Activated T-helper 9 cell treated with anti-CD3 and anti-CD28 coated beads, Interleukin-2, amount 50 U/mL, for 16 hours (primary cell): ENCODE measurements around the gene ARF4.

Experiments used
- DNase-seq: peaks from one replicate; pipeline ENCODE4 v3.0.0-alpha.2; 2020; ENCODE audit warnings: low read depth

Gene ARF4

DNA sequence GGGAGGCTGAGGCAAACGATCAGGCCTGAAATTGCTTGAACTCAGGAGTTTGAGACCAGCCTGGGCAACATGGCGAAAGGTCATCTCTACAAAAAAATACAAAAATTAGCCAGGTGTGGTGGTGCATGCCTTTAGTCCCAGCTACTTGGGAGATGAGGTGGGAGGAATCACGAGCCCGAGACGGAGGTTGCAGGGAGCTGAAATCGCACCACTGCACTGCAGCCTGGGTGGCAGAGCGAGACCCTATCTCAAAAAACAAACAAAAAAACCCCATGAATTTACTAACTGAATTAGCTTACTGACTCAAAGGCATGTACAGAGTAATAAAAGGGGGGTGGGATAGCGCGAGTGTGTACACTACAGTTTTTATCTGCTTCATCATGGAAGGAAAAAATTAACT is 19.3 kb downstream of the ARF4 start:
- DNase-seq: no peak

DNA sequence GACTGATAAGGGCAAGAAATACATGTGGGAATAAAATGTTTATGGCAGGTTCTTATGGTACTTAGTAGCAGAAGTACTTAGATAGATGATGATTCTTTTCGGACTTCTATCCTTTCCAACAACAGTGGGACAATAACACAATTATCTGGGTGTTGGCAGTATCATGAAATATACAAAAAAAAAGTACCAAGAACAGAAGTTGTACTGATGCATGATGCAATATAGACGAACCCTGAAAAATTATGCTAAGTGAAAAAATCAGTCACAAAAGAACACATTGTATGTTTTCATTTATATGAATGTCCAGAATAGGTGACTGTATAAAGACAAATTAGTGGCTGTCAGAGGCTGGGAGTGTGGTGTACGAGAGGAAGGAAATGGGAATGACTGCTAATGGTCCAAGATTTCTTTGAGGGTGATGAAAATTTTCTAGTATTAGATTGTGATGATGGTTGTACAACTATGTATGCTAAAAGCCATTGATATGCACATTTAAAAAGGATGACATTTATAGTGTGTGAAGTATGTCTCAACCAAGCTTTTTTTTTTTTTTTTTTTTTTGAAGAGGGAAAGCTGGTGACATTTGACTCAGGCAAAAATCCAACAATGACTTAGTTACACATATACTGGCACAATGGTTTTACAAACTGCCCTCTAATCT is 21.0 kb downstream of the ARF4 start:
- DNase-seq: no peak

- no peak for DNase-seq
Observed at GRCh38 chr3:57572096-57572495, 25.0 kb downstream of the ARF4 start.

DNA sequence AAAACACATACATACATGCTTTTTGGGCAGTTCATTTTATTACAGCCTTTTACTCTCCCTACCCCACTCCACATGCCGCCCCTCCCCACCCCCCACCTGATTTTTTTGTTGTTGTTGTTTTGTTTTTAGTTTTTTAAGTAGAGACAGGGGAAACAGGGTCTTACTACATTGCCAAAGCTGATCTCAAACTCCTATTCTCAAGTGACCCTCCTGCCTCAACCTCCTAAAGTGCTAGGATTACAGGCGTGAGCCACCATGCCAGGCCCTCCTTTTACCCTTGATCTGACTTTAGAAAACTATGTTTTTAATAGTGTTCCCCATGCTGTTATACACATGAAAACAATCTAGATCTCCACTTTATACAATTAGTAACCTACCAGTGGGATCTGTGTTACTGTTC is 26.3 kb downstream of the ARF4 start:
- DNase-seq: no peak

DNA sequence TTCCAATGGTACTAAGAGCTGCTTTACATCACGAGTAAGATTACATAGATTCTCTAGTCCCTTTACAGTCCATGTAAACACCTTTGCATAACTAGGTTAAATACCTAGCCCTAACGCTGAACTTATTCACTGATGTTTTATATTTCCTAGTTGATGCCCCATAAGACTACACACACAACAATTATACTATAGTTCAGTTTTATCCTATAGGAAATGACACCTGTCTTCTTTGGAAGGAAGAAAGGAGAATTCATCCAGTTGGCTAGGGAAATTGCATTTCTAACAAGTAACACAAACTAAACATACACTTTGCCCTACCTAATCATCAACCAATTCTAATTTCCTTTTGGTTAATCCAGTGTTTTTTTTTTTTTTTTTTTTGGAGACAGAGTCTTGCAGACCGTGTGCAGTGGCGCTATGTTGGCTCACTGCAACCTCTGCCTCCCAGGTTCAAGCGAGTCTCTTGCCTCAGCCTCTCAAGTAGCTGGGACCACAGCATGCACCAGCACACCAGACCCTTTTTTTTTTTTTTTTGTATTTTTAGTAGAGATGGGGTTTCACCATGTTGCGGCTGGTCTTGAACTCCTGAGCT is 27.2 kb downstream of the ARF4 start:
- DNase-seq: no peak

- DNase-seq: no peak
Observed at GRCh38 chr3:57559526-57559925, 37.6 kb downstream of the ARF4 start.

GRCh38 chr3:57557085-57557537 is 40.0 kb downstream of the ARF4 start:
- peak; percentile 2 for DNase-seq

GRCh38 chr3:57556459-57557084 is 40.6 kb downstream of the ARF4 start:
- DNase-seq: peak; percentile 13

- peak; percentile 76 for DNase-seq
Observed at GRCh38 chr3:57555738-57556458, 41.2 kb downstream of the ARF4 start, which contains the start of gene PDE12. PDE12 (plus strand) TSS chr3:57556274; CDS start chr3:57556380, 106 bp downstream.

DNA sequence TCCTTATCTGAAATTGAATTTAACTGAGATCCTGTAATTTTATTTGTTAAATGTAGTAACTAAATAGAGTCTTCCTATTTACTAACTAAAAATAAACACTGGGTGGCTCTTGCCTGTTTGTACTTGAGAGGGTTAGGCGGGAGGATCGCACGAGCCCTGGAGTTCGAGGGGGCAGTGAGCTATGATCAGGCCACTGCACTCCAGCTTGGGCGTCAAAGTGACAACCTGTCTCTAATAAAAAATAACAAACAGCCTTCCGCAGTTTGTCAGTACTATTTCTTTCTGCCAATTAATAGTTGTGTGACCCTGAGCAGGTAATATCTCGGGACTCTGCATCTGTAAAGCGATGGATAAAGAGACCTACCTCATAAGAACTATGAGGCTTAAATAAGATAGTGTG is 41.8 kb downstream of the ARF4 start:
- DNase-seq: no peak

DNA sequence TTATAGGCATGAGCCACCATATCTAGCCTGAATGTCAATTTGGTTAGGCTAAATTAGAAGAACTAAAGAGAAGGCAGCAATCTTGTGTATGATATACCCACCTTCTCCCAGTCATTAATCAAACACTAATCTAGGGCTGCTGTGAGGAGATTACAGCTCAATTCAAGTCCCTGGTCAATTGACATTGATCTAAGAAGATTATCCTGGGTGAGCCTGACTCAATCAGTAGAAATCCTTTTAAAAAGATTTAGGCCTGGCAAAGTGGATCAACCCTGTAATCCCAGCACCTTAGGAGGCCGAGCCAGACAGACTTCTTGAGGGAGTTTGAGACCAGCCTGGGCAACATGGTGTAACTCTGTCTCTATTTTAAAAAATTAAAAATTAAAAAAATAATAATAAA is 50.5 kb downstream of the ARF4 start:
- DNase-seq: no peak

GRCh38 chr3:57545636-57546268 is 51.4 kb downstream of the ARF4 start:
- no peak for DNase-seq

DNA sequence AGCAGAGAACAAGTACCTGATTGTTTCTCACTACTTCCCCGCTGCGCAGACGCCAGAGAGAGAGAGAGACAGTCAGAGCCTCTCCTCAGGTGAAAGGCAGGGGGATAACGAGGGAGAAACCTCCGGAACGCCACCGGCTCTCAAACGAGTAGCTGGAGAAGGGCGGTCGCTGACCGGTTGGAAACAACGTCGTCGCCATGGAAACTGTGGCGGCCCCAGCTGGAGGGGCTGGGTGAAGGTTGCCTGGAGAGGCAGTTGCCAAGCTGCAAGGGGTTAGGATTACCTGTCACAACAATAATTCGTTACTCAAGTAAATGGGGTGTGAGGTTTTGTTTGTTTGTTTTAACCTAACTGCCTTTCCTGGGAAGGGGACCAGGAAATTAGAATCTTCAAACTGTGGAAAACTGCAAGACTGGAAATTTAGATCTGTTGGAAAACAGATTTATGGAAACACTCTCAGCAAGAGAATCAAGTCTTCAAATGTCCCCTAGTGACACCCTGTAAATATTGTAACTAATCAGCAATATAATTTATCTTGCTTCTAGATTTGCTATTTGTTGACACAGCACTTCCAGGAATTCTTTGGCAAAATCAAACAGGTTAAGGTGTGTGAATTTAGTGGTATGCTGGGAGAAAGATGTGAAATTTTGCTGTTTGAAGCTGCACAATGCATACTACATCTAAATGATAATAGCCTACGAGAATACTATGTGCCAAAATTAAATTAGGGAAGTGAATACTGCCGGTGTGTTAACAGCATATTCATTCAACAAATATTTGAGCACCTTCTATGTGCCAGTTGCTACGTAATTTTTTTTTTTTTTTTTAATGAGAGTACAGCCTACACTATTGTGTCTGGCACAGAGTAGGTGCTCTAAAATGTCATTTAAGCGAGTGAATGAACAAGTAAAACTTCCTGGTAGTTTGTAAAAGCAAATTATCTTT is 52.7 kb downstream of the ARF4 start, which contains the start of gene DNAH12:
Gene DNAH12 (minus strand): TSS at position 164 of the 945 bp plus-strand sequence. CDS start 1,474 bp downstream, outside the sequence.
- DNase-seq: no peak

- DNase-seq: no peak
Observed at GRCh38 chr3:57538465-57538864, 58.7 kb downstream of the ARF4 start.

DNA sequence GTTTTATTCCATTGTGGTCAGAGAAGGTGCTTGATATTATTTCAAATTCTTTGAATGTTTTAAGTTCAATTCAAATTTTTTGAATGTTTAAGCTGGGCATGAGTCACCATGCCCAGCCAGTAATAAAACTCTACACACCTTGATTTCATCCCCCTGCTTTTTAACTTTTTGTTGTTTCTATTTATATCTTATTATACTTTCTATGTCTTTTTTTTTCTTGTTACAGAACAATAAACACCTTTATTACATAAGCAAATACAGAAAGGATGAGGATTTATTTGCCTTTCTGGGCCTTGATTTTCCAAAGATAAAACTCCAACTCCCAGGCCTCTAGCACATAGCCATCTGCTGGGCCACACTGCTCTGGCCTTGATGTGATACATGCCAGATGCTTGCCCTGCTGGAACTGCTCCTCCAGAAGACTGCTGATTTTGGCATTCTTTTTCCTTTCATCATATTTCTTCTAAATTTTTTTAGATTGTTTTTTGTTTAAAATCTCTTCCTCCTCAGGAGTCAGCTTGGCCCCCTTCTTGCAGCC is 67.0 kb downstream of the ARF4 start:
- no peak for DNase-seq
